ENCODE results near the gene PLCB4.
A peak's percentile ranks its signal among the peaks of the same experiment; 100 is the strongest.

The PLCB4 gene

GRCh38 chr20:9286501-9287461 lies 217.9 kb downstream of the PLCB4 start:
- DNase-seq, result no peak

GRCh38 chr20:9287826-9288225 lies 218.9 kb downstream of the PLCB4 start:
- DNase-seq, result no peak

- DNase-seq, result no peak
These were observed 221.4 kb downstream of the PLCB4 start for GRCh38 chr20:9290331-9290730.

- DNase-seq, result no peak
These were observed 224.3 kb downstream of the PLCB4 start for GRCh38 chr20:9293145-9293544.

GRCh38 chr20:9294041-9294440 lies 225.2 kb downstream of the PLCB4 start:
- DNase-seq, result no peak

- DNase-seq, result no peak
These were observed 230.0 kb downstream of the PLCB4 start for GRCh38 chr20:9298906-9299305.

- DNase-seq, result no peak
These were observed 231.2 kb downstream of the PLCB4 start for GRCh38 chr20:9300080-9300479.

- no peak for DNase-seq
These were observed 231.6 kb downstream of the PLCB4 start for GRCh38 chr20:9300534-9300933.

- no peak for DNase-seq
These were observed 232.5 kb downstream of the PLCB4 start for GRCh38 chr20:9301129-9302090.

GRCh38 chr20:9302091-9302462 lies 233.2 kb downstream of the PLCB4 start:
- DNase-seq, result no peak

- no peak for DNase-seq
These were observed 237.6 kb downstream of the PLCB4 start for GRCh38 chr20:9306521-9306920.

GRCh38 chr20:9308056-9308455 lies 239.2 kb downstream of the PLCB4 start:
- DNase-seq, result no peak

GRCh38 chr20:9311132-9311531 lies 242.2 kb downstream of the PLCB4 start:
- DNase-seq, result no peak

GRCh38 chr20:9319687-9320384 lies 250.9 kb downstream of the PLCB4 start:
- no peak for DNase-seq

- DNase-seq, result no peak
These were observed 252.1 kb downstream of the PLCB4 start for GRCh38 chr20:9321007-9321406.

- no peak for DNase-seq
These were observed 253.8 kb downstream of the PLCB4 start for GRCh38 chr20:9322661-9323060.

GRCh38 chr20:9323622-9324021 lies 254.7 kb downstream of the PLCB4 start:
- peak; percentile 70 for DNase-seq

GRCh38 chr20:9329355-9330101 lies 260.6 kb downstream of the PLCB4 start:
- DNase-seq, result peak; percentile 83

- DNase-seq, result no peak
These were observed 261.3 kb downstream of the PLCB4 start for GRCh38 chr20:9330151-9330550.

- no peak for DNase-seq
These were observed 263.0 kb downstream of the PLCB4 start for GRCh38 chr20:9331707-9332435.

GRCh38 chr20:9332791-9333479 lies 264.0 kb downstream of the PLCB4 start:
- DNase-seq, result no peak

All from islet precursor cell (in vitro differentiated cells).